HepG2 (cell line): Measurements from ENCODE around the gene CACNG4. TPM values are rescaled to one million over a fixed set of nuclear protein-coding genes. Genes with fewer than 3 reads are reported as not detected.

ENCODE experiments used
- ATAC-seq: fragments of 200-7000 bp; cut with Tn5 transposase; 3 replicates; pipeline ENCODE4 v1.9.1; 2020; ENCODE audit warnings: mild to moderate bottlenecking, moderate library complexity
- BruUV-seq: library from RNA; stranded (reverse); fragments of 400-500 nt; replicated peaks from 2 replicates; lab custom pipeline; 2021; lab: Mats Ljungman, UMichigan
- CTCF ChIA-PET: fragments of 300-600 bp; formaldehyde crosslinking; extraction: SDS; loops from one replicate; lab custom pipeline; 2021; ENCODE audit warnings: low total read pairs, inconsistent platforms, low intra/inter-chr PET ratio; lab: Yijun Ruan, JAX
- POLR2A ChIA-PET: fragments of 350-600 bp; sonication (Branson Sonifier 250); formaldehyde crosslinking; loops from one replicate; lab custom pipeline; 2020; ENCODE audit warnings: antibody characterized with exemption, inconsistent platforms; lab: Yijun Ruan, JAX
- DNase-seq: peaks from one replicate; pipeline ENCODE4 v3.0.0-alpha.2; 2015; ENCODE audit warnings: low spot score
- FAIRE-seq: peaks from 3 replicates; lab custom pipeline; 2011; peaks lifted over from hg19 to GRCh38; lab: Jason Lieb, UNC
- H2AFZ ChIP-seq: one replicate; pipeline ENCODE4 v1.6.1; 2011; ENCODE audit warnings: low read length, inconsistent platforms
- H3K27ac ChIP-seq: fragments of 300-600 bp; 3 replicates; pipeline ENCODE4 v1.8.0; 2011; ENCODE audit warnings: mixed run types, mild to moderate bottlenecking, mixed read lengths, low read length, inconsistent platforms; ENCODE audit not compliant: insufficient read depth; ENCODE audit errors: extremely low read length
- H3K27me3 ChIP-seq, 2 experiments: fragments of 200-600 bp in 1 of 2; 2 replicates in 1 of 2; 3 replicates in 1 of 2; pipeline versions ENCODE4 v1.6.0 to v1.8.0; 2011; ENCODE audit warnings: low read length in 2 of 2, mild to moderate bottlenecking in 2 of 2, moderate library complexity in 2 of 2, inconsistent platforms in 1 of 2; ENCODE audit not compliant: insufficient read depth in 2 of 2, control insufficient read depth in 1 of 2
- H3K36me3 ChIP-seq, 2 experiments: fragments of 200-600 bp in 1 of 2; replicated peaks in 1 of 2; 2 replicates in 1 of 2; 3 replicates in 1 of 2; pipeline versions ENCODE4 v1.5.1 to v1.8.0; 2011; ENCODE audit warnings: low read length in 2 of 2, inconsistent platforms in 1 of 2; ENCODE audit not compliant: insufficient read depth in 2 of 2, control insufficient read depth in 1 of 2
- H3K4me1 ChIP-seq: 2 replicates; pipeline ENCODE4 v1.5.1; 2012; ENCODE audit warnings: low read length, inconsistent platforms; ENCODE audit not compliant: insufficient read depth
- H3K4me2 ChIP-seq: 2 replicates; pipeline ENCODE4 v1.6.0; 2011; ENCODE audit warnings: low read depth, low read length, inconsistent platforms
- H3K4me3 ChIP-seq, 3 experiments: fragments of 200-600 bp in 1 of 3; sonication (generic), shearing (Covaris generic) in 1 of 3; replicated peaks in 1 of 3; 2 replicates each; pipeline ENCODE4 v1.5.1; 2011 to 2016; ENCODE audit warnings: low read length in 3 of 3, inconsistent platforms in 2 of 3, low read depth in 2 of 3, mild to moderate bottlenecking in 2 of 3, control low read depth in 1 of 3, mixed read lengths in 1 of 3; ENCODE audit not compliant: insufficient read depth in 1 of 3
- H3K79me2 ChIP-seq: one replicate; pipeline ENCODE4 v1.6.1; 2011; ENCODE audit warnings: low read length, inconsistent platforms; ENCODE audit not compliant: insufficient read depth
- H3K9ac ChIP-seq: 2 replicates; pipeline ENCODE4 v1.6.0; 2011; ENCODE audit warnings: mild to moderate bottlenecking, low read depth, low read length, inconsistent platforms; ENCODE audit not compliant: insufficient read depth
- H3K9me3 ChIP-seq: 2 replicates; pipeline ENCODE4 v1.5.1; 2012; ENCODE audit warnings: mild to moderate bottlenecking, low read length
- H4K20me1 ChIP-seq: 2 replicates; pipeline ENCODE4 v1.6.0; 2011; ENCODE audit warnings: inconsistent platforms, mild to moderate bottlenecking, low read length, moderate library complexity; ENCODE audit not compliant: insufficient read depth
- ARNT2 ChIP-seq: sonication (generic); formaldehyde crosslinking; IDR thresholded peaks from 2 replicates; pipeline ENCODE4 v1.8.0; 2022; ENCODE audit warnings: mild to moderate bottlenecking, low read depth, missing genetic modification reagents, moderate library complexity
- GATAD1 ChIP-seq: IDR thresholded peaks from 2 replicates; pipeline ENCODE4 v1.6.1; 2016; ENCODE audit warnings: missing genetic modification reagents, missing compliant biosample characterization
- IRF2 ChIP-seq: IDR thresholded peaks from 2 replicates; pipeline ENCODE4 v1.6.1; 2018; ENCODE audit warnings: missing genetic modification reagents, missing compliant biosample characterization
- ISL2 ChIP-seq: sonication (generic); formaldehyde crosslinking; IDR thresholded peaks from 2 replicates; pipeline ENCODE4 v1.5.0; 2020; ENCODE audit warnings: missing genetic modification reagents
- ZMYM3 ChIP-seq: sonication (generic); formaldehyde crosslinking; IDR thresholded peaks from 2 replicates; pipeline ENCODE4 v1.5.1; 2020; ENCODE audit warnings: mild to moderate bottlenecking, missing genetic modification reagents
- ZNF547 ChIP-seq: sonication (generic); formaldehyde crosslinking; IDR thresholded peaks from 2 replicates; pipeline ENCODE4 v1.5.1; 2020; ENCODE audit warnings: mild to moderate bottlenecking, missing genetic modification reagents
- ZNF629 ChIP-seq: sonication (generic); formaldehyde crosslinking; conservative IDR thresholded peaks from 2 replicates; pipeline ENCODE4 v1.5.0; 2020; ENCODE audit warnings: missing genetic modification reagents
- ZZZ3 ChIP-seq: sonication (generic); formaldehyde crosslinking; IDR thresholded peaks from 2 replicates; pipeline ENCODE4 v1.4.0; 2020; ENCODE audit warnings: missing genetic modification reagents, mild to moderate bottlenecking, borderline replicate concordance
- WGBS: methylation state at CpG from one replicate; pipeline ENCODE4 v1.1.6; 2017; ENCODE audit warnings: low lambda C conversion rate; 5-methylcytosine and 5-hydroxymethylcytosine counted together
- in situ Hi-C: cut with HindIII; loops from 2 replicates; pipeline ENCODE4 v1.10.0; 2017; ENCODE audit warnings: low pct_unique_long_range_greater_than_20kb; ENCODE audit not compliant: extremely low pct_ligation_motif_present
- intact Hi-C: fragments of 100-400 bp; cut with micrococcal nuclease; formaldehyde crosslinking; loops from one replicate; pipeline ENCODE4 v1.10.0; 2022; ENCODE audit not compliant: unreplicated experiment
- polyA plus RNA-seq, 8 experiments: library from polyadenylated mRNA; depleted of rRNA in 3 of 8; stranded (reverse) in 7 of 8; unstranded in 1 of 8; fragments of >200 nt; fragmentation: Illumina TruSeq in 4 of 8; extraction: Trizol in 4 of 8; gene quantifications; 2 replicates each; pipeline versions ENCODE4 v1.2.1 to v1.2.3, GENCODE V29; 2011 to 2016; ENCODE audit warnings: low read depth in 4 of 8, missing spikeins in 1 of 8, mixed read lengths in 1 of 8; ENCODE audit not compliant: insufficient read depth in 1 of 8
- total RNA-seq, 5 experiments: library from RNA; depleted of rRNA; stranded (reverse); fragments of >200 nt; fragmentation: Illumina TruSeq; extraction: Trizol; gene quantifications; 2 replicates each; pipeline ENCODE4 v1.2.3, GENCODE V29; 2016; ENCODE audit warnings: low read depth in 1 of 5
- TF ChIP-seq, protein P1 (sequence below): sonication (generic); formaldehyde crosslinking; IDR thresholded peaks from 2 replicates; pipeline ENCODE4 v1.5.0; 2020; ENCODE audit warnings: mild to moderate bottlenecking, missing genetic modification reagents

CACNG4 gene
- total and polyA plus RNA-seq, 2 of the 13 experiments (the other 11 are each of a cell fraction or from before 2014, with no cell fraction given), result 0.09 TPM

DNA sequence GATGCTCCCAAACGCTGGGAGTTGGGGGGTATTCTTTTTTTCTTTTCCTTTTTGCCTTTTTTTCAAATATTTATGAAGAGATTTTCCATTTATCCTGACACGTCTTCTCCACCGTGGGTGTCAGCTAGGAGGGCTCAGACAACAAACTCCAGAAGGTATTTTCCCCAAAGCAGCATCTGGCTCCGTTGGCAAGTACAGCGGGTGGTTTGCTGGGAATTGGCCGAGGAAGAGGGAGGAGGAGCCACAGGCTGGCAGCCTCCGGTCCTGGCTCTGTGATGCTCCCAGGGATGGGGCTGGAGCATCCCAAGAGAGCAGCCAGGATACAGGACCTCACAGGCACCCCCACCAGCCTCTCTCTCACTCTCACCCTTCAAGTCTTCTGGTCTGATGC lies 10.9 kb upstream of the CACNG4 start (continued):
- no peak for TF ChIP-seq ISL2 (CRISPR knock-in tag)
- no peak for TF ChIP-seq ARNT2 (CRISPR knock-in tag)
- TF ChIP-seq IRF2, result no peak
- no peak for TF ChIP-seq ZNF547 (CRISPR knock-in tag)
- no peak for TF ChIP-seq ZZZ3 (CRISPR knock-in tag)

- 57% methylated on average over 3 of the region's 3 CpGs for WGBS
- H3K4me1 ChIP-seq, result peaks cover 48% of the 10 kb centered on the region
- no peak overlapping the region for H2AFZ ChIP-seq
- peaks cover 0 to 20% of the 10 kb centered on the region in 2 experiments; a peak in 3 of 5 replicates for H3K27me3 ChIP-seq
- in situ Hi-C loops (no loop called here), intact Hi-C loops (no loop called here)
- no peaks in the 10 kb centered on the region for H3K79me2 ChIP-seq
- CTCF ChIA-PET, result no interaction called here
- BruUV-seq, result no TSS peak
- H3K9me3 ChIP-seq, result no peaks in the 10 kb centered on the region
- H3K4me3 ChIP-seq, result no peak overlapping the region
- no peak overlapping the region for H3K4me2 ChIP-seq
- H4K20me1 ChIP-seq, result no peaks in the 10 kb centered on the region
- POLR2A ChIA-PET, result no interaction called here
- FAIRE-seq (no peak), ATAC-seq (no peak), DNase-seq (no peak)
- TF ChIP-seq, protein P1, sequence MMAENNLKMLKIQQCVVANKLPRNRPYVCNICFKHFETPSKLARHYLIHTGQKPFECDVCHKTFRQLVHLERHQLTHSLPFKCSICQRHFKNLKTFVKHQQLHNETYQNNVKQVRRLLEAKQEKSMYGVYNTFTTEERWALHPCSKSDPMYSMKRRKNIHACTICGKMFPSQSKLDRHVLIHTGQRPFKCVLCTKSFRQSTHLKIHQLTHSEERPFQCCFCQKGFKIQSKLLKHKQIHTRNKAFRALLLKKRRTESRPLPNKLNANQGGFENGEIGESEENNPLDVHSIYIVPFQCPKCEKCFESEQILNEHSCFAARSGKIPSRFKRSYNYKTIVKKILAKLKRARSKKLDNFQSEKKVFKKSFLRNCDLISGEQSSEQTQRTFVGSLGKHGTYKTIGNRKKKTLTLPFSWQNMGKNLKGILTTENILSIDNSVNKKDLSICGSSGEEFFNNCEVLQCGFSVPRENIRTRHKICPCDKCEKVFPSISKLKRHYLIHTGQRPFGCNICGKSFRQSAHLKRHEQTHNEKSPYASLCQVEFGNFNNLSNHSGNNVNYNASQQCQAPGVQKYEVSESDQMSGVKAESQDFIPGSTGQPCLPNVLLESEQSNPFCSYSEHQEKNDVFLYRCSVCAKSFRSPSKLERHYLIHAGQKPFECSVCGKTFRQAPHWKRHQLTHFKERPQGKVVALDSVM, result no peak
- peak; percentile 81 for TF ChIP-seq ZNF629 (CRISPR knock-in tag)
- TF ChIP-seq GATAD1 (CRISPR knock-in tag), result no peak
- TF ChIP-seq ZMYM3 (CRISPR knock-in tag), result 0 out of 2 replicates have a peak, but pooled peaks have one; percentile 35
- H3K9ac ChIP-seq, result no peak overlapping the region
- no peak overlapping the region for H3K27ac ChIP-seq
- no peaks in the 10 kb centered on the region for H3K36me3 ChIP-seq
These were observed 9.9 kb upstream of the CACNG4 start for GRCh38 chr17:66954632-66955031.
